NCI-H1694 treated with DMSO at 0.1 percent for 48 hours (cell line): ENCODE measurements around the gene TMEM167B.
A peak's percentile ranks its signal among the peaks of the same experiment; 100 is the strongest.

Source experiments
- DNase-seq: peaks from one replicate; lab custom pipeline; 2025; lab: John Stamatoyannopoulos, UW

TMEM167B gene

DNA sequence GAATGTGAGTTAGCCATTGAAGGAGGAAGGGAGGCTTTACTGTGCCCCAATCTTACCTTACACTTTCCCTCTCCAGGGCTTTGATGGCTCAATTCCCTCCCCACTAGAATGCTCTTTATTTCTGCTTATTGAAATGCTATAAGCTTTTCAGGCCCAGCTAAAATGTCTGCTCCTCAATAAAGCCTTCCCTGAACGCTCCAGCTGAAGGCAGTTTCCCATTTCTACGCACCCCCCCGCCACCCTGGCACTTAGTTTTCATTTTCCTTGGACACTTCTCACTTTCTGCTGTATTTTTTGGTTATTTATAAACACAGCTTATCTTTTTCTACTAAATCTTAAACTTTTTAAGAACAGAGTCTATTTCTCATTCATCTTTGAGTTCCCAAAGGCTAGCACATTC lies 7.1 kb upstream of the TMEM167B start:
- no peak for DNase-seq

DNA sequence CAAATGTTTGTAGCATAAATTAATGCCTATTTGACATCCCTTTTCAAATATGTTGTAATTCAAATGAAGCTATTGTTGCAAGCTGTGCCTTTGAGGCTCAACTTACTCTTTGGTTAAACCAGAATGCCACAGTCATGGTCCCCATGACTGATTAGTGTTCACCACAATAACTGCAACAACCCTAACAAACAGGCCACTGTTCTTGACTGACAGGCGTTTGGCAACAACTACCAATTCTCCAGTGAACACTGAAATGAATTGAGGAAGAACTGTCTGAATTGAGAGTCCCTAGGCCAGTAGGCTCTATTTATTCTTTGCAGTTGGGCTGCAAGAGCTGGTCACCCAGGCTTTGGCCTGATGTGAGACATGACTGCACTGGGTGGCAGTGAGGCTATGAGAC lies 6.6 kb upstream of the TMEM167B start:
- no peak for DNase-seq

DNA sequence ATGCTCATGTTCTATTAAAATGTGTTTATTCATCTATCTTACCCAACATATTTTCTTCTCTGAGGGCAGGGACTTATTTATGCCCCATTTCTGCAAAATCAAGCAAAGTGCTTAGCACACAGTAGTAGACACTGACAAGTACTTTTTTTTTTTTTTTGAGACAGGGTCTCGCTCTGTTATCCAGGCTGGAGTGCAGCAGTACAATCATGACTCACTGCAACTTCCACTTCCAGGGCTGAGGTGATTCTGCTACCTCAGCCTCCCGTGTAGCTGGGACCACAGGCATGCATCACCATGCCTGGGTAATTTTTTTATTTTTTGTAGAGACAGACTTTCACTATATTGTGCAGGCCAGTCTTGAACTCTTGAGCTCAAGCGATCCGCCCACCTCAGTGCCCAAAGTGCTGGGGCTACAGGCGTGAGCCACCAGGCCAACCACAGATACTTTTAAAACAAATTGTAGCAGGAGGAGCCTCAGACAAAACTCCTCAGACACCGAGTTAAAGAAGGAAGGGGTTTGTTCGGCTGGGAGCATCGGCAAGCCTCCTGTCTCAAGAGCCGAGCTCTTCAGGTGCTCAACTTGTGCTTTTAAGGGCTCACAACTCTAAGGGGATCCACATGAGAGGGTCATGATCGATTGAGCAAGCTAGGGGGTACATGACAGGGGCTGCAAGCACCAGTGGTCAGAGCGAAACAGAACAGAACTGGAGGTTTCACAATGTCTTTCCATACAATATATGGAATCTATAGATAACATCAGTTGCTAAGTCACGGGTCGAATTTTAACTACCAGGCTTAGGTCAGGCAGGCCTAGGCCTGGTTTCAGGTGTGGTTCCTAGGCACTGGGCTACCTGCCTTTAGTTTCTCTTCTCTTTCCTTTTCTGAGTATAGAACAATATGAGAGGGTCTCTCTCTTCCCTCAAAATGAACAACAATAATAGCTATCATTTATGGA lies 5.7 kb upstream of the TMEM167B start:
- no peak for DNase-seq

DNA sequence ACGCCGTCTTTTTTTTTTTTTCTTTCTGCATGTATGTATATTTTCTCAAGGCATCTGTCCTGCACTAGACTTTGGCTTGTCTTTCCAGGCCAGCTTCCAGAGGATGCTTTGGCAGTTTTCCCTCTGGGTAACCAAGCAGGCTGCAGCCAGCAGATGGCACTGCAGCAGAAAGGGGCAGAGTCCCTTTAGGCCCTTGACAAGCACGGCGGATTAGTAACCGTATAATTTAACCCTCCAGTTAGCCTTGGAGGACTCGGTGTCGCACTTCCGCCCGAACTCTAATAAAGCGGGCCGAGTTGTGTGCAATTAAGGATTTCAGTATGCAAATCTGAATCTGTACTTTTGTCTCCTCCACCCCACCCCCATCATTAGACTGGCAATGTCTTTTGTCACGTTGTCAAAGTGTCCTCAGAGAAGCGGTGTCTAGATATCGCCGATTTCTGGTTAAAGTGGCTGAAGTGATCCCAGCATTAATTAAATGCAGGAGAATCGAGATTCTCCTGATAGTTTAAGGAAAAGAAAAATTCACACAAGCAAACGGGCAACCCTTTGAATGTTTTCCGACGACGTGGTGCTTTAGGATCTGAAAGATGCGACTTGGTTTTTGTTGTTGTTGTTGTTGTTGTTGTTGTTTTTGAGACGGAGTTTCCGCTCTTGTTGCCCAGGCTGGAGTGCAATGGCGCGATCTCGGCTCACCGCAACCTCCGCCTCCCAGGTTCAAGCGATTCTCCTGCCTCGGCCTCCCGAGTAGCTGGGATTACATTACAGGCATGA lies 1.1 kb upstream of the TMEM167B start:
- DNase-seq: peak; percentile 88

DNA sequence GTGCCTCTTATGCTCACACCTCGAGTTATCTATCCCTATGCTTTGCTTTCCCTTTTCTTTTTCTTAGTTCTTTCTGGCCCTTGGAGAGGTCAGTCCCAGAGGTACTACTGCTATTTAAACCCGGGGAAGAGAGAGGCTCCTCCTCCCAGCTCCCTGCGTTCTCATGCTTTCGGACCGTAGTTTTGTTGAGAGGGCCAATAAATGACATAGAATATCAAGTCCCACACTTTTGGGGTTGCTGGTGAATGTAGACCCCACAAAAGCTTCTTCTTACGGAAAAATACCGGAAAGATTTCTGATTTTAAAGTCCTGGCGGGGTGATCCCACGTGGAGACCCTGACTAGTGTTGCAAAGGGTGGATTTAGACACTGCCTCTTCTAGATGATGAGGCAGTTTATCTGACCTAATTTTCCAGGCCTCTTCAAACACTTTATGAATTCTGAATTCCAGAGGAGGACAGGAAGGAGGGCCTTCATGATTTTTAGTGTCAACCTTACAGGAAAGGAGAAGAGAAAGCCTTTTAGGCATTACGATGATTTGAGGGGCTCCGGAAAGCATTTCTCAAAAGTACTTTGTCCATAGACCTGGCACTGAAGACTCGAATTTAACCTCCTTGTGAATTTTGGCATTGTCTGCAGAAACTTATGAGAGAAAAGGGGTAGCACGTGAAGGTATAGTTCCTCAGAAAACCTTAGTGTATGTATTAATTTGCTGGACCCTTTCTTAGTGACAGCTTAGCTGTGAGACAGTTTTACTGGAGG lies 694 bp downstream of the TMEM167B start:
- DNase-seq: peak; percentile 17

DNA sequence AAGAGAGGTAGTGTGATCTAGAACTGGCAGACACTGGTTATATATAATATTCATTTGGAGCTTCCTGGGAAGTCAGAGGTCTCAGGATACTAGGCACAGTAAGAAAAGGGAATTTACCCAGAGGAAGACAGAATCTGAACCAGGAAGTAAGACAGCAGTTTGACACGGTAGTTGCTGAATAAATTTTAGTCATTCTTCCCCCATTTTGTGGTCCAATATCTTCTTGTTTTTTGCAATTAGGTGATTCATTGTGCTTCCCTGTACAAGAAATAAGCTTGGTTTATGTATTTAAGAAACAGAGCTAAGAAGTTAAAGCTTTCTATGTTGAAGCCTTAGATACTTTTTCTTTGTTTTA lies 1.3 kb downstream of the TMEM167B start:
- no peak for DNase-seq

DNA sequence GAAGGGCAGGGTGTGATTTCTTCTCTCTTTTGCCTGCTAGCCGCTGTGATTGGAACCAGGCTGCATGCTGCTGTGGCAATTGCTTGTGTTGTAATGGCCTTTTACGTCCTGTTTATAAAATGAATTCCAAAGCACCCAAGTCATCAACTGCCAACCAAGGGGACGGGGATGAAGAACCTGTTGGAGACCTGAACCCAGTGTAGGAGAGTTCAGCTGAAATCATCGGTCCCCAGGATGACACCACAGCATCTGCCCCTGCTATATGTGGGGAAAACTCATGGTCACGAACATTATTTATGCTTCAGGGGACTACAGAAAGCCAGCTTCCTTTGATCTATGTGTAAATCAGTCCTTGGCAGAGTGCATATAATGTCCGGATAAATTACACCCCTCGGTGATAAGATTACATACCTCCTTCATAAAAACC lies 3.8 kb downstream of the TMEM167B start:
- DNase-seq: no peak

DNA sequence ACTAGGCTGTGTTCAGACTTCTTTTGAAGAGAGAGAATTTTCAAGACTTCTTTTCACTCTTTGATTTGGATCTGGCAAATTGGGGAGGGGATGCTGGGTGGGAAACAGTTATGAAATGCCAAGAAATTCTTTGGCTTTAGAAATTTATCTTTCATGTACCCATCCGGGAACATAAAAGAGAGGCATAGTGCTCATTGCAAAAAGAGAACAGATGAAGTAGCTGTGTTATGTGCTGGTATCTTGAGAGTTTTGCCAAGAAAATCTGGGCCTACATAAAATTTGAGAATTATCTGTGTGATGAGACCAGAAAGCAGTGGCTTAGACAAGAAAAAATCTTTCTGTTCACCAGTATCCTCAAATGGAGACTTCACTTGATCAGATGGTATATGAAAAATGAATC lies 4.3 kb downstream of the TMEM167B start:
- no peak for DNase-seq

DNA sequence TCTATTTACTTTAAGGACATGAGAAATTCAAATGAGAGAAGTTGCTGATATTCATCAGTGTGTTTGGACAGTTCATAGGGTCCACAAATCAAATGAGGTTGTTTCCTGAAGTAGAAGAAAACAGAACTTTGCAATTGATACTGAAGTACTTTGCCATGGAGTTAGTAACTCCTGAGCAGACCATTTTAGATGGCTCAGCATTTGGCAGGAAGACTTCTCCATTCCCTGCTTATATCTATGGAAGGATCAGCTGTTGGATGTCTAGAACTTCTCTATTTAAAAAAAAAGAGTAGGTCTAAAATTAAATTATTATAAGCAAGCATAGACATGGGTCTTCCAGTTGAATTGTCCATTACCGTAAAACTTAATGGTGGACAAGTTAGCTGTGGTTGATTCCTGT lies 5.1 kb downstream of the TMEM167B start:
- DNase-seq: no peak

DNA sequence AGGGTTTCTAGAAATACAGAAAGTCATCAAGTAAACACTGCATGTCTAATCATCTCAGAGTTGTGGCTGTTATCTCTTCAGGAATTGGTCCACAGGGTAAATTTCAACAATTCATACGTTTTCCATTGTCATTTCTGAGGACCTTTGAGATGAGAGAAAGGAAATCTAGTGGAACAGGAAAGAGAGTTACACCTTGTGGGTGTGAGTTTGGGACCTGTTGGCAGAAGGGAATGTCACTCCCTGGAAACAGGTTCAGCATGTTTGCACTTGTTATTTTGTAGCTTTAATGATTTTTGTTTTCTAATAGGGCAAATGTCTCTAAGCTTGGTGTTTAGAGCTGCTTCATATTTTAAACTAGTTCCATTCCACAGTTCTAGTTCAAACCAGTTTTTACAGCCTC lies 5.6 kb downstream of the TMEM167B start:
- DNase-seq: no peak

DNA sequence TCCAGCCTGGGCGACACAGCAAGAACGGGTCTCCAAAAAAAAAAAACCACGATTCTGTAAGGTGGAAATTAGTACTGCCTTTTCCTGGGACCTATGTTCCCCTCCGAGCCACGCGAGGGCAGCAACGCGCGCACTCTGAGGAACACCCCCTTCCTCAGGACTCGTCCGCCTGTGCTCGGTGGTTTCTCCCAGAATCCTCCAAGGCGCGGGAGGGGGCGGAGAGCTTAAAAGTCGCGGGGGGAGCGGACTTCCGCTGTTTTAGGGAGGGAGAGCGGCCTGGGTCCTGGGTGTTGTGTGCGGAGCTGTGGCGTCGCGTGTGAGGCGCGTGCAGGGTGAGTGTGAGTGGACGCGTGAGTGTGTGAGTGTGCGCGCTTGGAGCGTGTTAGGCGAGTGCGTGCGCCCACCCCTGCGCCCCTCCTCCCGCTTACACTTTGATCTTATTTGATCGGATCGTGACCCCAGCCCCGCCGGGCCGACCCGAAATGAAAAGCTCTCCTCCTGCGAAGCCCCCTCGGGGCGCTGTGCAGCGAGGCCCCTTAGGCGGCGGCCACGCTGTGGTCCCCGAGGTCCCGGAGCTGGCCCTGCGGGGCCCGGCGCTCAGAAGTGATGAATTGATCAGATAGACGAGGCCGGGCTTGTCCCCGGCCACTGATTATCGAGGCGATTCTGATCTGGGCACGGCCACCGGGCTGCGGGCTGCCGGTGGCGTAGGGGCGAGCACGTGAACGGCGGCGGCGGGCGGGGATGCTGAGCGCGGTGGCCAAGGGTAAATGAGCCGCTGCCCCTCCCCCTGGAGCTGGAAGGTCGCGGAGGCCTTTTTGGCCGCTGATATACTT lies 9.6 kb downstream of the TMEM167B start:
- DNase-seq: peak; percentile 97

DNA sequence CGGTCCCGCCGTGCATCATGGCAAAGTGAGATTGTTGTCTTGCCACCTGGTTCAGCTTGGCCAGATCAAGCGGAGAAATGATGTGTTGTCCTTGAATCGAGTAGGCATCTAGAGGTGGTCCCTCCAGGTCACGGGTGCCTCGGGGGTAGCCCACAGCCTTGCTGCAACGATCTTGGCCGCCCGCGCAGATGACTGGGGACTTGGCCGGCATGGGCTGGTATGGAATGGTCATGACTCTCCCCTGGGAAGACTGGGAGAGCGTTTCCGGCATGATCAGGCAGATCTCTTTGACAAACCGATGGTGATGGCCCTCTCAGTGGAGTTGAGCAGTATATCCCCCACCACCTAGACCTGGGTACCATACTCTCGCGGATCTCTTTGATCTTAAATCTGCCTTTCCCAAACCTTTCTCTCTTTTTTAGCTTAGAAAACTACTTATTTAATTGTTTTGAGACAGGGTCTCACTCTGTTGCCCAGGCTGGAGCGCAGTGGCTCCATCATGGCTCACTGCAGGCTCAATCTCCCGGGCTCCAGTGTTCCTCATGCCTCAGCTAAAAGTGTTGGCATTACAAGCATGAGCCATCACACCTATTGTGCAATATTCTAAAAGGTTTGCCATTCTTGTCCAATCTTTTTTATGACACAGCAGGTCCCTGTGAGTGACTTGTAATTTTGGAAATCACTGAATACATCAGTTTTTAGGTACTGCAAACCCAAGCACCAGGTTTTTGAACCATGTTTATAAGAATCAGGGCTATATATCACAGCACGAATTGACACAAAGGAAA lies 14.0 kb downstream of the TMEM167B start:
- DNase-seq: no peak

DNA sequence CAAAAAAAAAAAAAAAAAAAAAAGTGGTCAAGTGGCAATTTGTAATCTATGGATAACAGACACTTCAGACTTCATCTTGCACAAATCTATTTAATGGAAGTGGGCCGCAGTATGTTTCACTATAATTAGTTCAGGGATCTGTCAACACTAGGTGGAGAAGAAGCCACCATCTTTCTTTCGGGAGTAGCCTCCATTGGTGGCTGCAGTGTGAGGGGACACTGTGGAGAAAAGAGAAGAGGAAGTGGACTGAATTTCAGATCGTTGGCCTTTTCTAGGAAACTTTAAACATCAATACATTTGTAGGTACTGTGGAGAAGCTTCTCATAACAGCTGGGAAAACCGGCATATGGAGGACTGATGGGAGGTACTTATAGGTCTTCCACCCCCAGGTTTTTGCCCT lies 15.3 kb downstream of the TMEM167B start:
- DNase-seq: no peak

DNA sequence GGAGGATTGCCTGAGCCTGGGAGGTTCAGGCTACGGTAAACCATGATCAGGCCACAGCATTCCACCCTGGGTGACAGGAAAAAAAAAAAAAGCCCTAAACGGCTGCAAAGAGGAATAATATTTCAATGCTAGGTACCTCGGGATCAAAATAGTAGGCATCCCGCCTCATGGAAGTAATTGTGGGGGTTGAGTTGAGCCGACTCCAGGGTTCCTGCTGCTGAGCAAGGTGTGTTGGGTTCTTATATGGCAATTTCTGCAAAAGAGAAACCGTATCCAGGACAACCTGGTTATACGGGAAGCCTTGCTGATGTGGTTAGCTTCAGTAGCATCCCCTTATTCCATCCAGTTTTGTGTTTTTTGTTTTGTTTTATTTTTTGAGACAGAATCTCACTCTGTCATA lies 17.2 kb downstream of the TMEM167B start:
- DNase-seq: no peak

DNA sequence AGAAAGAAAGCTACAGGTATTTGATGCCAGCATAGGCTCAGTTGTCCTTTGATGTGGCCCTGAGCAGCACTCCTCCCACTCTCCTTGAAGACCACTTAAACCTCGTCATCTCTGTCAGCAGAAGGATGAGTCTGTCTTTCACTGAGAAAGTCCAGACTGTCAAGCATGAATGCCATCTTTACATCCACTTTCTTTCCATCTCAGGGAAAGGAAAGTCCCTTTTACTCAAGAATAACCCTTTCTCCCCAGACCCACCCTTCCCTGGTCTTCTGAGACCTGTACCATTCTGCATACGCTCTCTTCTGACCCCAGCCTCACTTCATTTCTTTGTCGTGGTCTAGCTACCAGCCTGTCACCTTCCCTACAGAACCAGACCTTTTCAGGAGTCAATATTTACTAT lies 19.3 kb downstream of the TMEM167B start:
- no peak for DNase-seq

DNA sequence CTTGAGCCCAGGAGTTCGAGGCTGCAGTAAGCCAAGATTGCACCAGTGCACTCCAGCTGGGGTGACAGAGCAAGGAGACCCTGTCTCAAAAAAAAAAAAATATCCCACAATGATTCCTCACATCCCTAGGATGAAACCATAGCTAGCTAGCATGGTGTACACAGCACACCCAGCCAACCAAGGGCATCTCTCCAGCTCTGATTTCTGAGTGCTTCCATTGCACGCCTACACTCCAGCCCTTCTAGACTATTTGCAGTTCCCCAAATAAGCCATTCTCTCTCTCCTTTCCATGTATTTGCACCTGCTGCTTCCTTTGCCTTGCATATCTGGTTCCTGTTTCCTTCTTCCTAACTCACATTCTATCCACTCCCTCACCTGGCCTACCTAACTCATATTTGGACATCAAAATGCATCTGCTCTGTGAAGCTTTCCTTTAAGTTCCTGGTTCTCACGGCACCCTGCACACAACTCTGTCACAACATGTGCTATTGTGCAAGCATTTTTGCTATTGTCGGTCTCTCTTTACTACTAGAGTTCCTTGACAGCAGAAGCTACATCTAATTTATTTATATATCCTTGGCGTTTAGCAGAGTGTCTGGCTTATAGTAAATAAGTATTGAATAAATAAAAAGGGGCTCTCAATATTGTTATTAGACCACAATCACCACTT lies 21.0 kb downstream of the TMEM167B start:
- no peak for DNase-seq

DNA sequence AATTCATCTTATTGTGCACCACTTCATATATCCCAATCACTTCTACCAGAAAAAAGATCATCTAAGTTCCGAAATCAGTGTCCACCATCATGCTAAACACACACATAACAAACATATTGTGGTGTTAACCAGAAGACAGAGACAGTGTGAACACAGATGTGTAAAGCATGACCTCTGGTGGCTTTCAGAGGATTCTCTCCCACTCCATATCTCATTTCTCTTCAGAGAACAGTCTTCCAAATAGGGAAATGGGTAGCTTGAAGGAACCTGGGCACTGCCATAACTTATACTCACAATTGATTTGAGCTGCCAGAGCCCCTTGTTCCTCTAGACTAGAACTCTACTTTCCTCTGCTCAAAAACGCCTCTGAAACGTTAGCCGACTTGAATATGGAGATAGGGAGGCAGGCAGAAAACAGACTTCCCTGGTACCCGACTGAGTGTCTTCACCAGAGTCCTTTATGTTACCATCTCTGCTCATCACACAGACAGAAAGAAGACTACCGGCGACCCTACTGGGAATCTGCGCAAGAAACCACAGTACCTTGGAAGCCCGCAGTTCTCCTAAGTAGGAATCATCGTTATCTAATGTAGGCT lies 21.6 kb downstream of the TMEM167B start:
- DNase-seq: peak; percentile 45

DNA sequence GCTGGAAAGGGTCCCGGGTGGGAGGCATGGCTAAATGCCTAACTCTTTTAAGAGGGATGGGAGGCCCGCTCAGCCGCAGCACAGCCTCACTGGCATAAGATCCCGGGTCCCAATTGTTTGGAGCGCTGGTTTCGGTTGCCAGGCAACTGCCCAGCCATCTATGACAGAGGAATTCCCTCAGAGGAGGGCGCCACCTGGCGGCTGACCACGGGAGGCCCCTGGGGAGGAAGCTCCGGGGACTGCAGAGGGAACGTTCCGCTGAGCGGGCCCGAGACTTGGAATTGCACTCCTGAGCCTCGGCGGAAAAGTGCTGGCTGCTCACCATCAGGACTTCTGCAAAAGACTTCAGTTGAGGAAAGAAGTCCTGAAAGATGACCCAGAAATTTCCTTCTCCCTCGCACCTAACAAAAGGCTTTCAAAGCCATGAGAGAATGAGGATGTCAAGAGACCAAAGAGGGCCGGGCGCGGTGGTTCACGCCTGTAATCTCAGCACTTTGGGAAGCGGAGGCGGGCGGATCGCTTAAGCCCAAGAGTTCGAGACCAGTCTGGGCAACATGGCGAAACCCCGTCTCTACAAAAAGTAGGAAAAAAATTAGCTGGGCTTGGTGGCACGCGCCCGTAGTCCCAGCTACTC lies 22.2 kb downstream of the TMEM167B start:
- peak; percentile 86 for DNase-seq

DNA sequence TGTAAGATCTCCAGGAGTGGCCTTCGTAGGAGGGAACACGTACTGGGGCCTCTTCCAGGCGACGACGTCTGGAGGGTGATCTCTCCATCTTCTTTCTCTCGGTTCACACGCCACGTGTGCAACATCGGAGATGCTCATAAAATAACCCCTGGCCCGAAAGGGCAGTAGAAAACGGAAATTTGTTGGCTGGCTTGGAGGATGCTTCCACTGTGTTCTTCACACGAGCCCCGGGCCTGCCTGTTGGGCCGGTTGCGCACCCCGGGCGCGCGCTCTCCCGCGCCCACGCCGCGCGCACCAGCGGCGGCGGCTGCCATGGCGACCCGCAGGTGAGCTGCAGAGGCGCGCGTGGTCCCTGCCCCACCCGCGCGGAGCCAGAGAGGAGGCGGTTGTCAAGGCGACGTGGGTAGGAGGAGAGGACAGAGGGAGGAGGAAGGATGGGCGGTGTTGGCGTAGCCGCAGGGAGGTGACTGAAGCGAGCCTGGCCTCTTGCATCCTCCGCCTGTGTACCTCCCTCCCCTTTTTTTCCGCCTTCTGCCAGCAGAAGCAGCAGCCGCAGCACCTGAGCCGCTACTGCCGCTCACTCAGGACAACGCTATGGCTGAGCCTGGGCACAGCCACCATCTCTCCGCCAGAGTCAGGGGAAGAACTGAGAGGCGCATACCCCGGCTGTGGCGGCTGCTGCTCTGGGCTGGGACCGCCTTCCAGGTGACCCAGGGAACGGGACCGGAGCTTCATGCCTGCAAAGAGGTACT lies 23.2 kb downstream of the TMEM167B start, which contains the start of gene ELAPOR1:
Gene ELAPOR1 (plus strand): TSS at position 526 of the 752 bp plus-strand sequence. CDS start 69 bp downstream, at position 595.
- DNase-seq: no peak
